ENCODE data around the gene DNAH3.
A peak's percentile ranks its signal among the peaks of the same experiment; 100 is the strongest.

Gene DNAH3

DNA sequence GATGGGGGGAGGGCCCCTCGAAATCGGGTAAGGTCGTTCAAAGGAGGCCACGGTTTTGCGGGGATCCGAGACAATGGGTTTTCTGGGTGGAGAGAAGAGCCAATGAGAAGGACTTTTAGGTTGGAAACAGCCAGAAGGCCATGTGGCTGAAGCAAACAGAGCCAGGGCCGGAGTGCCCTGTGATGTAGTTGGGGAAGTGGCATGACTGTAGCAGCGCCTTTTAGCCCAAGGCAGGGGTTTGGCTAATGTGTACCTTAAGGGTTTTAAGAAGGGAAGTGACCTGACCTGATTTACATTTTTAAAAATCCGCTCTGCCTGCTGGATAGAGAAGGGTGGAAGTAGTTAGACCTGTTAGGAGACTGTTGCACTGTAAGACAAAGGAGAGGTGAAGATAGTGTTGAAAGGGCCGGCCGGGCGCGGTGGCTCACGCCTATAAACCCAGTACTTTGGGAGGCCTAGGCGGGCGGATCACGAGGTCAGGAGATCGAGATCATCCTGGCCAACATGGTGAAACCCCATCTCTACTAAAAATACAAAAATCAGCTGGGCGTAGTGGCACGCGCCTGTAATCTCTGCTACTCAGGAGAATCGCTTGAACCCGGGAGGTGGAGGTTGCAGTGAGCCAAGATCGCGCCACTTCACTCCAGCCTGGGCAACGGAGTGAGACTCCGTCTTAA is 249.1 kb downstream of the DNAH3 start:
- no peak for DNase-seq

DNA sequence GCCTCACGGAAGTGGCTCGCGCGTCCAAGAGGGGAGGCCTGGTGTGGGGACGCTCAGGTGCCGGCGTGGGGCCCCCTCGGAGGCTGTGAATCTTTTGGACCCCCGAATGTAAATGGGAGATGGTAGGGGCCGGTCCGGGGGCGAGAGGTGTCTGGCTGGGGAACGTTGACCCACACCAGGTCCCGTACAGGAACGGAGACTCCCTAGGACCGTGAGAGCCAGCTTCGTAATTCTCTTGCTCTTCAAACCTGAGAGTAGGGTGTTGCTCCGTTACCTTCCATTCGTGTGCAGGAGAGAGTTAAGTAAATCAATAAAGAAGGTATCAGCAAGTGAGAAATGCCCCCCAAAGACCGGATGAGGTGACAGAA is 249.6 kb downstream of the DNAH3 start:
- no peak for DNase-seq

DNA sequence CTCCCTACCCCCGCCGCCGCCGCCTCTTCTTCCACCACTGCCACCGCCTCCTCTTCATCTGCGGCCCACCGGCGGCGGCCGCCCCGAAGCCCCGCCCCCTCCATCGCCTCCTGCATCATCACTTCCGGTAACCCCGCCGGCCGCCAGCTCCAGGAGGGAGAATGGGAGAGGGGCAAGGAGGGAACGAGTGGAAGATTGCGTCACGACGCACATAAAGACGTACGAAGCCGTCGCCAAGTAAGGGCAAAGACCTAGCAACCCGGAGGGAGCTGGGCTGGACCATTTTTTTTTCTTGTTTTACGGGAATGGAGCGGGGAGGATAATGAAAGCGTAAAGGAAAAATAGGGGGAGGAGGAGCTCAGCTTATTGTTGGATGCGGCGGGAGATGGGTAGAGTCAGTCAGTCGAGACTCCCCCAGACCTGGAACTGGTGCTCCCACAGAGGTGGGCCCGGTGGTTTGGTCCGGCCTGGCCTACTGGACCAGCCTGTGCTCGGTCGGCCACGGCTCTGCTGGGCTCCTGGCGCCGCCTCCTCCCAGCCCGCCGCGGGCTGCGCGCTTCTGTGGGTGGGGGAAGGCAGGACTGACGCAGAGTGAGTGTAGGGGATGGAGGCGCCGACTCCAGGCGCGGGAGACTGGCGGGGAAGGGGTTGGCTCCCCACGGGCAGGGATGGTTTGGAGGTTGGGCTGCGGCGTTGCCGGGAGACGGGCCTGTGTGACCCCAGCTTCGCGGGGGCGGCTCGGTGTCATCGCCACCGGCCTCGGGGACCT is 250.2 kb downstream of the DNAH3 start, which contains the start of the genes DCUN1D3 and LYRM1:
TSS of gene DCUN1D3 (minus strand) at position 60 of the 769 bp plus-strand sequence. CDS start 37,820 bp downstream, outside the sequence.
TSS of gene LYRM1 (plus strand) at position 473 of the 769 bp plus-strand sequence. CDS start 14,785 bp downstream, outside the sequence.
- DNase-seq: peak; percentile 63

DNA sequence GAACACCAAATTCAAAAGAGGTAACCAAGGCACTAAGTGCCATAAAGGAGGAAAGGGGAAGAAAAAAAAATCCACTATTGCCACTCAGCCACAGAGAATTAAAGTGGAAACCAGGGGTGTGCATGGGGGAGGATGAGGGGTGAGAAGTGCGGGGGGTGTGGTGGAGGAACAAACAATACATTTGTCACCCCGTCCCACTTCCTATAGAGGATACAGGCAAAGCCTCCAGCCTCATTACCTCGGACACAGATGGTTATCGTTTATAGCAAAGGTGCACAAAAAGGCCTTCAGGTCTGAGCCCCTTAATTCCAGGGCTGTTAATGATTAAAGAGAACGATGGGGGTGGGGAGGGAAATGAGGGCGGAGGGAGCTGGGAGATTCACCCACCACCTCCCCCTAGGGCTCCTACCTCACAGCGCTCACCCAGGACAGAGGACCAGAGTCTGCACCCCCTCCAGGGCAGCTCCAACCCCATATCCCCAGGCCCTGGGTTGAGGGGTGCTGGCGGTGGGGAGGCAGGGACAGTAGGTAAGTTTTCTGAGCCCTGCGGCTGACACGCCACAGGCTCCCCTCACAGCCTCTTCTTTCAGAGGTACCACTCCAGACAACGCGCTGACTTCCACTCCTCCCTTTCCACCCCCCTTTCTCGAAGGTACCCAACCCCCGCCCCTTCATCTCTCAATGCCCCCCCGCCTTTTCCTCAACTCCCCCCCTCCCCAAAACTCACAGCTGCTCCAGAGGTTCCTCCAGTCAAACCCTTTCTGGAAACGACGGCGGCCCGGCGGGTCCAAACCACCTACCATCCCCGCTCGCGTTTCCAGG is 251.0 kb downstream of the DNAH3 start:
- no peak for DNase-seq

DNA sequence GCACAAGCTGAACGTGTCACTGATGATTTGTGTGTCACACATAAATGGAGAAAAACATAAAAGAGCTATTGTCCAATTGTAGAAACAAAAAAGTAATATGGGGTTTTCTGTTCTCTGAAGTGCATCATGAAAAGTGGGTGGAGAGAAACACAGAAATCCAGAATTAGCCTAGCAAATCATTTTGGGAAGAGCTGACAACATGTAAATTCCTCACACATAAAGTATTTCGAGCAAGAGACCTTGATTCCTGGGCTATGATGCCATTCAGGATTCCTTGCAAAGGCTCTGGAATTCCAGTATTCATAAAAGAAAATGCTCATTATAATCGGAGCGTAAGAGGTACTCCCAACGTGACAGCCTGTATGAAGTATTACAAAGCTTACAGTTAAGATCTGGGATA is 251.6 kb downstream of the DNAH3 start:
- no peak for DNase-seq

DNA sequence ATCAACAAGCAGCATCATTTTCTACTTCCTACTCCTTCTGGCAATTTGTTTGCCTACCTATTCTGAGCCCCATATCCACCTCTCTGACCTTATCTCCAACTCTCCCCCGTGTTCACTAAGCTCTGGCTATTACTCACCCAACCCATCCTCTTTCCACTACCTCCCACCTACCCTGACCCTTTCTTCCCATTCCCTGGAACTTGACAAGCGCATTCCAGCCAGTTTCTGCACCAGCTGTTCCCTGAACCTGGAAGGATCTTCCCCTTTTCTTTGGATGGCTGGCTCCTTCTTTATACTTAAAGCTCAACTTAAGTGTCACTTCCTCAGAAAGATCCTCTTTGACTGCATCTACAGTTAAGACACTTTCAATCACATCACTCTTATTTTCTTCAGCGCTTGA is 252.7 kb downstream of the DNAH3 start:
- no peak for DNase-seq

DNA sequence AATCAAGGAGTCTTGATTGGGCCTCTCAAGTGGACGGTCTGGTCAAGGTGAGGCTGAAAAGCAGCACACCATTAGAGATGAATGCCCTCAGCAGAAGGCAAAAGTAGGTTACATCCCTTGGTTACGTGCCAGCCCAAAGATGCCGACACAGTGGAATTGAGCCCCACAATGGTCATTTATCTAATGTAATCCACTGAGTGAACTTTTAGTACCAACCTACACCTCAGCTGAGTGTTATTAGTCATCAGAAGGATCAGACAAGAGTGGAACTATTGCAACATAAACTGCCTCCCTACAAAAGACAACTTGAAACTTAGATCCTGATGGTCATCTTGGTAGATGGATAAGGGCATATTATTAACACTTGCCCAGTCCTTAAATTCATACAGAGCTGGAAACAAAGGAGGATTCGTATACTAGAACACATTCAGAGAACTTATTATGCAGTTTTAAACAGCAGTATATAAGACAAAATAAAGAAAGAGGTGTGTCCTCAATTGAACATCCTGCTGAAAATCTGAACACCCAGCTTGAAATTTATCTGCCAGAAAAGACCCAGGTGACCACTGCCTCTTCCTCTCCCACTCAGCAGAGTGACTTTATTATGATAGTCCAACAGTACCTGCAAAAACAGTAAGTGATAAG is 253.3 kb downstream of the DNAH3 start:
- no peak for DNase-seq

DNA sequence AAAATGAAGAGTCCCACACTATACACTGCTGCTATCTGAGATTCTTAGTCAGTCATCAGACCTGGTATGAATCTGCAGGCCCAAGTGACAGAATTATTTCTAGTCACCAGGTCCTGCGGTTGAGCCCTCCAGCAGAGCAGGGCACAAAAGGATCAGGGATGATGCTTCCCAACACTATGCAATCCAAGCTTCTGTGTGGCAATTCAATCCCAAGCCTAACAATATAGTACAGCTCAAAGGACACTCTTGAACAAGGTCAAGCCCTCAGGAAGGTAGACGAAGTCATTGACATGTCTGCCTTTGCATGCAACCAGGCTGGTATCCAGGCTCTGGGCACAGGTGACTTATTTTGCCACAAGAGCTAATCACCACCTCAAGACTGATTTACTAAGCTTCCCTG is 256.3 kb downstream of the DNAH3 start:
- DNase-seq: no peak

DNA sequence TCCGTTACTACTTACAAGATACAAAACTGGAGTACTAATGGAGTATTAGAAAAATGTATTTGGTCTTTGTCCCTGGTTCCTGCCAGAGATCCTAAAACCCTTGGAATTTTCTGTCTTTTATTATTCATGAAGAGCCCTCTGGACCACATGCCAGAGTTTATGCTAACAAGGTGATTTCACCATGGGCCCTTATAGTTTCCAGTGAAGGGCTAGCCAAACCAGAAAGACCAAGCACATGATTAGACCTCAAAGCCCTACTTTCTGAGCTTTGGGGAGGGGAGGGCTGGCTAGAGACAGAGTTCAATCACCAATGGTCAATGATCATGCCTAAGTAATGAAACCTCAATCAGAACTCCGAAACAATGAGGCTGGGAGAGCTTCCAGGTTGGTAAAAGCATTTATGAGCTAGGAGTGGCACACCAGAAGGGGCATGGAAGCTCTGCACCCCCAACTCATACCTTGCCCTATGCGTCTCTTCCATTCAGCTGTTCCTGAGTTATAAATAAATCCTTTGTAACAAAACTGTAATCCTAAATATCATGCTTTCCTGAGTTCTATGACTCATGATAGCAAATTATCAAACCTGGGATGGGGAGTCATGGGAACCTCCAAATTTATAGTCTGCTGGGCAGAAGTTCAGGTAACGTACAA is 260.9 kb downstream of the DNAH3 start:
- no peak for DNase-seq

DNA sequence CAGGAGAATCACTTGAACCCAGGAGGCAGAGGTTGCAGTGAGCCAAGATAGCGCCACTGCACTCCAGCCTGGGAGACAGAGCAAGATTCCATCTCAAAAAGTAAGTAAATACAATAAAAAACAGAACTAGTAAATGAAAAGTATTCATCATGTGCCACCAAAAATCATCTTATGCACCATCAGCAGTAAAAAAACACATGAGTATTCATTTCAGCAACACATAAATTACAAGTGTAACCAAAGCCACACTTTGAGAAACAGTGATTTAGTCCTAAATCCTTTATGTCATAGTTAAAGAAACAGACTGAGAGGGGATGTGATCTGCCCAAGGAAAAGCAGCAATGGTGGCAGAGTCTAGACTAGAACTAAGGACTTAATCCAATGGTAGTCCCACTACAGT is 263.4 kb downstream of the DNAH3 start:
- DNase-seq: no peak

DNA sequence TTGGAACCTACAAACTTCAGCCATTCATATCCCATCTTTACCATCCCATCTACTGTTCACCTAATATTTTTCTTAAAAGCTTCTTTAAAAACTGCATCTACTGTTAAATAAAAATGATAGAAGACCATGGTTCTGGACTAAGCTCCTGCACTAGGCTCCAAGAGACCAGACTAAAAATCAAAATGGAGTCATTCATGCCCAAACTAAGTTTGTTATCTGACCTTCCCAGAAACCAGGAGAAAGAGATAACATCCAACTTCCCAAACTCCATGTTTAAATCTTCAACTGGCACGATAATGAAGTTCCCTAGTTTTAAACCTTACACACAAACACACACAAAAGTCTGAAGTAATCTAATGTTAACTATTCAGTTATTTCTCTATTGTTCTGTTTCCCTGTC is 264.3 kb downstream of the DNAH3 start:
- DNase-seq: no peak

DNA sequence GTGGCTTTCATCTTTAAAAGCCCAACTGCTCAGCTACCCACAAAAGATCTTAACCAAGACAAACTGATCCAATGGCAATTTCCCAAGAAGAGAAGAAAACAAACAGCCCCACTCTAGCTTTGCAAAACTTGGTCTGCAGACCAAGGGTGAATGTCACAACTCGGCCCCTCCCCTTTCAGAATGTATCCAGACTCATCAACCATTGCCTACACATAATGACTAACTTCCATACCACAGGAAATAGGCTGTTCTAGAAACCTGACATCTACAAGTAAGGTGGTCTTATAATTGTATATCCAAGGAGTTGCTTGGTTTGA is 266.4 kb downstream of the DNAH3 start:
- no peak for DNase-seq

DNA sequence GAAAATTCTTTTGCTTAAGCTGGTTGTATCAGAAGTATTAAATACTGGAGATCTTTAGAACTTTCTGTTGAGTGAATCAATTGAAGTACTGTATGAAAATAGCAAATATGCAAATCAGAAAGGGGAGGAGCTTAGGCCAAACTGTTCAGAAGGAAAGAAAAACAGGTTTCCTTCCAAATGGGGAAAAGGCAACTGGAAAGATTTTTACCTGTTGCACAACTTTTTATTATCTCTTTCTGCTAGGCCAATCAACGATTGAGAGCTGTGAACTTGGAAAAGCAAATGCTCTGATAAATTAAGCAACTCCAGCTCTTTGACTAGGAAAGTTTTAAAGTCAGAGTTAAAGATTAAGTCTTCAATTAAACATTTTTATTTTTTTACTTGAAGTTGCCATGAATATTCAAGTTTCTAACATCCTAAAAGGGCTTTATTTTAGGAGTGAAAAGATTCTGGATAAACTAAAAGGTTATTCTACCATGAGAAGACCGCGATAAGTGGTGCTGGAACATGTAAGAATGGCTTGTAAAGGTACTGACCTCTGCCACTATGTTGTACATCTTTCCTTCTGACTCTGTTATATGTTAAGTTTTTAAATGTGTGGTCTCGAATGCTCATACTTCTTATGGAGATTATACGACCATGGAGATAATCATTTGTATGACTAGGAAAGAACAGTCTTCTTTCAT is 266.9 kb downstream of the DNAH3 start:
- DNase-seq: no peak
